Transverse colon (tissue), 4 donors: Measurements from ENCODE around the gene CFHR3. TPM values are rescaled to one million over a fixed set of nuclear protein-coding genes. Genes with fewer than 3 reads are reported as not detected.
A peak's percentile ranks its signal among the peaks of the same experiment; 100 is the strongest.

ENCODE experiments used
- DNase-seq: peaks from one replicate; pipeline ENCODE4 v3.0.0-alpha.2; 2019
- H3K27ac ChIP-seq, 4 donors: fragments of 200-600 bp; sonication (generic); 2 replicates each; pipeline ENCODE4 v1.5.1; 2016 to 2018; ENCODE audit warnings: inconsistent platforms in 4 of 4
- H3K27me3 ChIP-seq: fragments of 200-600 bp; sonication (generic); 2 replicates; pipeline ENCODE4 v1.5.1; 2017; ENCODE audit warnings: inconsistent platforms
- H3K36me3 ChIP-seq, 4 donors: fragments of 200-600 bp; sonication (generic); 2 replicates each; pipeline ENCODE4 v1.5.1; 2017 to 2019; ENCODE audit warnings: inconsistent platforms in 4 of 4
- H3K4me1 ChIP-seq, 4 donors: fragments of 200-600 bp; sonication (generic); 2 replicates each; pipeline ENCODE4 v1.5.1; 2017 to 2020; ENCODE audit warnings: inconsistent platforms in 4 of 4
- H3K4me3 ChIP-seq, 4 donors: fragments of 200-600 bp; sonication (generic); 1 replicate in 1 of 4; 2 replicates in 3 of 4; pipeline versions ENCODE4 v1.5.1 to v1.6.1; 2017 to 2019; ENCODE audit warnings: inconsistent platforms in 4 of 4
- H3K9me3 ChIP-seq, 2 donors: fragments of 200-600 bp; sonication (generic); 2 replicates each; pipeline ENCODE4 v1.5.1; 2017 to 2019; ENCODE audit warnings: inconsistent platforms in 2 of 2
- EP300 ChIP-seq: sonication (generic); formaldehyde crosslinking; IDR thresholded peaks from one replicate; pipeline ENCODE4 v1.6.1; 2017; ENCODE audit warnings: antibody characterized with exemption, low read depth
- POLR2A ChIP-seq: fragments of 450-650 bp; IDR thresholded peaks from one replicate; pipeline ENCODE4 v1.6.1; 2016; ENCODE audit warnings: antibody characterized with exemption, mild to moderate bottlenecking, moderate library complexity
- POLR2AphosphoS5 ChIP-seq, 3 donors: sonication (generic); formaldehyde crosslinking; IDR thresholded peaks; one replicate each; pipeline ENCODE4 v1.6.1; 2016; ENCODE audit warnings: antibody characterized with exemption in 3 of 3
- WGBS, 2 donors: methylation state at CpG; one replicate each; pipeline ENCODE4 v1.1.5; 2018; ENCODE audit warnings: low coverage in 1 of 2; 5-methylcytosine and 5-hydroxymethylcytosine counted together
- in situ Hi-C, 4 donors: fragments of 200-750 bp; cut with MboI; loops; one replicate each; pipeline versions ENCODE4 v1.15.0 to v1.15.1; 2017; ENCODE audit warnings: low sequenced_read_pairs in 3 of 4, low pct_ligation_motif_present in 1 of 4, low pct_unique_long_range_greater_than_20kb in 1 of 4
- intact Hi-C: fragments of 100-400 bp; cut with DNase I; formaldehyde crosslinking; loops from one replicate; pipeline ENCODE4 v1.15.1; 2023; ENCODE audit warnings: low total_unique reads
- total RNA-seq, 4 donors: library from RNA; depleted of rRNA; stranded (reverse); fragments of >200 nt; gene quantifications; one replicate each; pipeline ENCODE4 v1.1.0, GENCODE V29; 2016
- TF ChIP-seq, protein P1 (sequence below), 5 experiments: fragments of 200-600 bp in 3 of 5; fragments of 450-650 bp in 2 of 5; sonication (generic) in 3 of 5; IDR thresholded peaks; 1 replicate in 2 of 5; 2 replicates in 3 of 5; pipeline ENCODE4 v1.5.1; 2016 to 2017; ENCODE audit warnings: antibody characterized with exemption in 5 of 5, inconsistent platforms in 3 of 5, mild to moderate bottlenecking in 2 of 5, moderate library complexity in 1 of 5

Gene CFHR3
- under 1 TPM in 2 of 4 donors, not detected in 2; 0.32 to 0.55 TPM for total RNA-seq

GRCh38 chr1:196774603-196775002, at the start of gene CFHR3:
TSS of gene CFHR3 (plus strand) at chr1:196774840. CDS start at chr1:196774887, 47 bp downstream.
- TF ChIP-seq, protein P1, sequence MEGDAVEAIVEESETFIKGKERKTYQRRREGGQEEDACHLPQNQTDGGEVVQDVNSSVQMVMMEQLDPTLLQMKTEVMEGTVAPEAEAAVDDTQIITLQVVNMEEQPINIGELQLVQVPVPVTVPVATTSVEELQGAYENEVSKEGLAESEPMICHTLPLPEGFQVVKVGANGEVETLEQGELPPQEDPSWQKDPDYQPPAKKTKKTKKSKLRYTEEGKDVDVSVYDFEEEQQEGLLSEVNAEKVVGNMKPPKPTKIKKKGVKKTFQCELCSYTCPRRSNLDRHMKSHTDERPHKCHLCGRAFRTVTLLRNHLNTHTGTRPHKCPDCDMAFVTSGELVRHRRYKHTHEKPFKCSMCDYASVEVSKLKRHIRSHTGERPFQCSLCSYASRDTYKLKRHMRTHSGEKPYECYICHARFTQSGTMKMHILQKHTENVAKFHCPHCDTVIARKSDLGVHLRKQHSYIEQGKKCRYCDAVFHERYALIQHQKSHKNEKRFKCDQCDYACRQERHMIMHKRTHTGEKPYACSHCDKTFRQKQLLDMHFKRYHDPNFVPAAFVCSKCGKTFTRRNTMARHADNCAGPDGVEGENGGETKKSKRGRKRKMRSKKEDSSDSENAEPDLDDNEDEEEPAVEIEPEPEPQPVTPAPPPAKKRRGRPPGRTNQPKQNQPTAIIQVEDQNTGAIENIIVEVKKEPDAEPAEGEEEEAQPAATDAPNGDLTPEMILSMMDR (IDR thresholded peaks at IDR 0.05): no peak
- TF ChIP-seq POLR2AphosphoS5 (IDR thresholded peaks at IDR 0.05): no peak
- intact Hi-C loops (no loop called here), in situ Hi-C loops (no loop called here)
- no peak within 1 kb of the TSS for H3K27ac ChIP-seq
- H3K36me3 ChIP-seq: no peaks in the 10 kb centered on the region
- no peaks in the 10 kb centered on the region for H3K27me3 ChIP-seq
- no peak for DNase-seq
- H3K4me3 ChIP-seq: no peak within 1 kb of the TSS
- no peaks in the 10 kb centered on the region for H3K9me3 ChIP-seq
- no peaks in the 10 kb centered on the region for H3K4me1 ChIP-seq

DNA sequence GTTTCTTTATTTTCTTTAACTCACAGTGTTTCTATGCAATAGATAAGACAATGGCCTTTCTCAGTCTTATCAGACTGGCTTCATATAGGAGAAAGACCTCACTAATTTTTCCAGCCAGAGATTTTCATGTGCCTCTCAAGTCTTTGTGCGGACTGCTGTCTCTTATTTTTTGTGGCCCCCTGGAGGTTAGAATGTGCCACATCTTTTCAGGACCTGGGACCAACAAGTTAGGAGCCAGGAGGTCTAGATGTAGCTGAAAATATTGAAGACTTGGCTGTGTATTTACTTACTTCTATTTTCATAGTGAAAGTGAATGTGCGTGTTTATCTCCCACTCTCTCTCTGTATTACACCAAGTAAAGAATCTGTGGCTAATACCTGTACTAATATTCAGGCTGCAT, 42.1 kb upstream of the CFHR3 start:
- in situ Hi-C loops: no loop called here
- WGBS, 2 donors: 85 to 86% methylated on average over 2 of the region's 2 CpGs
- no peak overlapping the region for H3K27ac ChIP-seq
- intact Hi-C loops: no loop called here
- no peaks in the 10 kb centered on the region for H3K27me3 ChIP-seq
- H3K4me3 ChIP-seq: no peak overlapping the region
- no peaks in the 10 kb centered on the region for H3K36me3 ChIP-seq
- H3K4me1 ChIP-seq: no peaks in the 10 kb centered on the region
- H3K9me3 ChIP-seq: no peaks in the 10 kb centered on the region
- TF ChIP-seq, protein P1 (IDR thresholded peaks at IDR 0.05): no peak
- TF ChIP-seq POLR2AphosphoS5 (IDR thresholded peaks at IDR 0.05): no peak
- no peak for TF ChIP-seq POLR2A
- no peak for TF ChIP-seq EP300
- DNase-seq: no peak

GRCh38 chr1:196733091-196733970, 41.3 kb upstream of the CFHR3 start:
- H3K4me3 ChIP-seq: no peak overlapping the region
- H3K27me3 ChIP-seq: no peaks in the 10 kb centered on the region

DNA sequence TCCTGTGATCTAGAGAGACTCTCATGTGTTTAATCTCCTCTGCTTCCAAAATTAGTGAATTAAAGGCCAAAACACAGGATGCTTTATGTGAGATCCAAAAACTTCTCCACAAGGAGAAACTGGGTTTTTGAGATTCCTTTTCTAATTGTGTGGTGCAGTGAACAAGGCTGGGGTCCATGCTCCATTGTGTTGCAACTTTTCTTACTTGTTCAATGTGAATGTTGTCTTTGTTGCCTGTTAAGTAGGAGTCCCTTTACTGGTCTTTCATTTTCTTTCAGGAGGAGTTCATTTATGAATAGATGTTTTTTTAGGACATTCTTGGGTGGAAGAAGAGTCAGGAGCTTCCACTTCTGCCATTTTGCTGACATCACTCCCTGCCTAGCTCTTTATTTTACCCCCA, 40.6 kb upstream of the CFHR3 start:
- in situ Hi-C loops (no loop called here), intact Hi-C loops (no loop called here)
- no peaks in the 10 kb centered on the region for H3K9me3 ChIP-seq
- H3K4me1 ChIP-seq: no peaks in the 10 kb centered on the region
- H3K36me3 ChIP-seq: no peaks in the 10 kb centered on the region
- TF ChIP-seq EP300 (no peak), POLR2A (no peak), POLR2AphosphoS5 (IDR thresholded peaks at IDR 0.05) (no peak)
- TF ChIP-seq, protein P1 (IDR thresholded peaks at IDR 0.05): no peak
- no peaks in the 10 kb centered on the region for H3K27me3 ChIP-seq
- no peak overlapping the region for H3K4me3 ChIP-seq
- no peak for DNase-seq
- H3K27ac ChIP-seq: peak overlapping the region in 1 of 4 donors; percentile 20

More at GRCh38 chr1:196733091-196733970, 41.3 kb upstream of the CFHR3 start:
- Histone ChIP-seq H3K27ac (peak overlapping the region in 1 of 4 donors; percentile 20), H3K4me1 (no peaks in the 10 kb centered on the region), H3K36me3 (no peaks in the 10 kb centered on the region), H3K9me3 (no peaks in the 10 kb centered on the region)
- no peak for DNase-seq
- TF ChIP-seq POLR2AphosphoS5 (IDR thresholded peaks at IDR 0.05): no peak
- no peak for TF ChIP-seq EP300
- TF ChIP-seq, protein P1 (IDR thresholded peaks at IDR 0.05): no peak
- TF ChIP-seq POLR2A: no peak
- in situ Hi-C loops (no loop called here), intact Hi-C loops (no loop called here)
- 58 to 63% methylated on average over 9 to 11 of the region's 11 CpGs for WGBS, 2 donors
